Neutrophil (primary cell): Measurements from ENCODE around the gene EYS.
A peak's percentile ranks its signal among the peaks of the same experiment; 100 is the strongest.

Experiments
- H3K27ac ChIP-seq: fragments of 200-600 bp; sonication (generic); 2 replicates; pipeline ENCODE4 v1.5.1; 2016; ENCODE audit warnings: mild to moderate bottlenecking, moderate library complexity
- H3K27me3 ChIP-seq: fragments of 200-600 bp; sonication (generic); 2 replicates; pipeline ENCODE4 v1.6.0; 2016; ENCODE audit warnings: mild to moderate bottlenecking
- H3K36me3 ChIP-seq: fragments of 200-600 bp; sonication (generic); 2 replicates; pipeline ENCODE4 v1.5.1; 2017
- H3K4me1 ChIP-seq, 2 experiments: fragments of 200-600 bp in 1 of 2; sonication (generic) in 1 of 2; 1 replicate in 1 of 2; 2 replicates in 1 of 2; pipeline versions ENCODE4 v1.5.1 to v1.6.1; 2013 to 2016; ENCODE audit warnings: low read depth in 1 of 2, low read length in 1 of 2, mild to moderate bottlenecking in 1 of 2, moderate library complexity in 1 of 2; ENCODE audit not compliant: control insufficient read depth in 1 of 2, insufficient read depth in 1 of 2
- H3K4me3 ChIP-seq, 2 experiments: fragments of 200-600 bp in 1 of 2; sonication (generic) in 1 of 2; 1 replicate in 1 of 2; 2 replicates in 1 of 2; pipeline ENCODE4 v1.5.1; 2013 to 2016; ENCODE audit warnings: low read depth in 1 of 2, low read length in 1 of 2, mild to moderate bottlenecking in 1 of 2, moderate library complexity in 1 of 2
- H3K9me3 ChIP-seq: fragments of 200-600 bp; sonication (generic); 2 replicates; pipeline ENCODE4 v1.5.1; 2016
- TF ChIP-seq, protein P1 (sequence below): fragments of 200-600 bp; sonication (generic); IDR thresholded peaks from 2 replicates; pipeline ENCODE4 v1.5.1; 2016; ENCODE audit warnings: antibody characterized with exemption

The EYS gene

DNA sequence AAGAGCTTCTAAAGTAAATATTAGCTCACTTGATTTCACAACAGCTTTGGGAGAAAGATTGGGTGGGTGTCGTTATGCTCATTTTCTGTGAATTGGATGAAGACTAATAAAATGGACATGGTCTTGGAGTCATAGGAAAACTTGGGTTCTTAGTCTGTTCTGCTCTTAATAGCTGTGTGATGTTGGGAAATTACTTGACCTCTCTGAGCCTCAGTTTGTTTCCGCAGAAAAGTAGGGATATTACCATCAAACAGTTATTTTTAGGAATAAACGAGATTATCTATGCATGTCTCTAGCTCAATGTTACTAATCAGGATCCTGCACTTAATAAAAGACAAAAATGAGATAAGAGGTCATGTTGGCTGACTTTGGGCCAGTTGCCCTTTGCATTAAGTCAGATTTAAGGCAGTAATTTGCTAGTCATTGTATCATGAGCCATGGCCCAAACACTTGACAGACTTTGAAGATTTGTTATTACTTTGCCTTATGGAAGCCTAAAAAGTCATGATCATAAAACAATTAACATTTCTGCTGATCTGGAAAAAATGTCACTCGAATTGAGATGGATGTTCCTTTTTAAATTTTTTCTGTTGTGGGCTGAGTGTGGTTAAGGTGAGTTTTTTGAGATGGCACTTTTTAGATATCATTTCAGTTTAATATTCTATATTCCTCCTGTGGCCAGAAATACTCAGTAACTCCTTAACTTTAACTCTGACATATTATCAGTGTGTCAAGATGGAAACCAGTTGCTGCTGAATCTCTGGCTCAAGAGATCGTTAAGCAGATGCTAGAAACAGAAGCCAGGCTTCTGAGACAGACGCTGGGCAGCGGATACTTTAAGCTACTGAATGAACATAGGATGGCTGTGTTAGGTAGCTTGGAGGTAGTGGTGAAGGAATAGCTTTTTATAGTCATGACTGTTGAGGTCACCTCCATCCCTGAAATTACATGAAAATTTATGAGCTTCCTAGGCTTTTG lies 1779.8 kb downstream of the EYS start:
- H3K4me1 ChIP-seq = no peaks in the 10 kb centered on the region
- no peak overlapping the region for H3K4me3 ChIP-seq
- TF ChIP-seq, protein P1, sequence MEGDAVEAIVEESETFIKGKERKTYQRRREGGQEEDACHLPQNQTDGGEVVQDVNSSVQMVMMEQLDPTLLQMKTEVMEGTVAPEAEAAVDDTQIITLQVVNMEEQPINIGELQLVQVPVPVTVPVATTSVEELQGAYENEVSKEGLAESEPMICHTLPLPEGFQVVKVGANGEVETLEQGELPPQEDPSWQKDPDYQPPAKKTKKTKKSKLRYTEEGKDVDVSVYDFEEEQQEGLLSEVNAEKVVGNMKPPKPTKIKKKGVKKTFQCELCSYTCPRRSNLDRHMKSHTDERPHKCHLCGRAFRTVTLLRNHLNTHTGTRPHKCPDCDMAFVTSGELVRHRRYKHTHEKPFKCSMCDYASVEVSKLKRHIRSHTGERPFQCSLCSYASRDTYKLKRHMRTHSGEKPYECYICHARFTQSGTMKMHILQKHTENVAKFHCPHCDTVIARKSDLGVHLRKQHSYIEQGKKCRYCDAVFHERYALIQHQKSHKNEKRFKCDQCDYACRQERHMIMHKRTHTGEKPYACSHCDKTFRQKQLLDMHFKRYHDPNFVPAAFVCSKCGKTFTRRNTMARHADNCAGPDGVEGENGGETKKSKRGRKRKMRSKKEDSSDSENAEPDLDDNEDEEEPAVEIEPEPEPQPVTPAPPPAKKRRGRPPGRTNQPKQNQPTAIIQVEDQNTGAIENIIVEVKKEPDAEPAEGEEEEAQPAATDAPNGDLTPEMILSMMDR = no peak
- H3K27me3 ChIP-seq = no peaks in the 10 kb centered on the region
- H3K36me3 ChIP-seq = no peaks in the 10 kb centered on the region
- no peak overlapping the region for H3K27ac ChIP-seq
- no peaks in the 10 kb centered on the region for H3K9me3 ChIP-seq

DNA sequence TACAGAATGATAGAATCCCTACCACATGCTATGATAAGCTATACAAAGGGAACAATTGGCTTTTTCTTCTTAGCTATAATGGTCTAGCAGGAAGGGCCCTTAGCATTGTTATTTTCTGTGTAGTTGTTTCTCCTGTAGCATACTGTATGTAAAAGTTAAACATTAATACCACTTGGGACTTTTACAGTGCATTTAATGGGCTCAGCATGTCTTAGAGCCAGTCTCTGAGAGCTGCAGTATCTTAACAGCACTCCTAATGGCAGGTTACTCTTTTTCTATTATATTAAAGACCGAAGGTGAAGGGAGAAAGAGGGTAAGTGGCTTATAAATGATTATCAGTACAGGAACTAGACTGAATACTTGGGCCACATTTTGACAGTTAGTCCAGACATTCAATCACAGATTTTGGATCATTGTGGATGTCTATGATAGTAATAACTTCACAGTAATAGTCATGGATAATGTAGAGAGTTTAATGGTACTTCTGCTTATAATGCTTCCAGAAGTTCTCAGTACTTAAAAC lies 1780.7 kb downstream of the EYS start:
- Histone ChIP-seq H3K27ac (no peak overlapping the region), H3K4me1 (no peaks in the 10 kb centered on the region), H3K27me3 (no peaks in the 10 kb centered on the region), H3K4me3 (no peak overlapping the region), H3K9me3 (no peaks in the 10 kb centered on the region), H3K36me3 (no peaks in the 10 kb centered on the region)
- TF ChIP-seq, protein P1 = no peak

DNA sequence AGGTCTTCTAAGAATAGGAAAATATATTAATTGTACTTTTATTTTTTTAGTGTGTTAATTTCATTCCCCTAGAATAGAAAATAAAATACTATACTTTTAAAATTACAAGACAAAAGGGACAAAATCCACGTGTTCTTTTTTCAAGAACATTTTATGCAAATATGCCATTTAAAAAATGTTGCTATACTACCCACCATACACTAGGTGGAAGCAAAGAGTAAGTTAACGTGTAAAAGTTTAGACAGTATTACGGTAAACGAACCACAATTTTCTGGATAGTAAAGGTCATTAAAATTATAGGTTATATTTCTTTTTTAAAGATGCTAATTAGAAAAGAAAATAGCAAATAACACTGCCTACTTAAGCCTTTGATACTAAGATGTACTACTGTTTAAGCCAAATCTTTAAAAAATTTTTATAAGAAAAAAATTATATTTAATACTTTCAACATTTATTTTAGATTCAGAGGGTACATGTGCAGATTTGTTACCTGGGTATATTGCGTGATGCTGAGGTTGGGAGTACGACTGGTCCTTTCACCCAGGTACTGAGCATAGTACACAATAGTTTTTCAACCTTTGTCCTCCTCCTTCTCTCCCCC lies 1783.8 kb downstream of the EYS start:
- Histone ChIP-seq H3K4me3 (no peak overlapping the region), H3K27ac (no peak overlapping the region), H3K27me3 (no peaks in the 10 kb centered on the region), H3K36me3 (no peaks in the 10 kb centered on the region), H3K9me3 (no peaks in the 10 kb centered on the region), H3K4me1 (no peaks in the 10 kb centered on the region)
- TF ChIP-seq, protein P1 = peak; percentile 78

DNA sequence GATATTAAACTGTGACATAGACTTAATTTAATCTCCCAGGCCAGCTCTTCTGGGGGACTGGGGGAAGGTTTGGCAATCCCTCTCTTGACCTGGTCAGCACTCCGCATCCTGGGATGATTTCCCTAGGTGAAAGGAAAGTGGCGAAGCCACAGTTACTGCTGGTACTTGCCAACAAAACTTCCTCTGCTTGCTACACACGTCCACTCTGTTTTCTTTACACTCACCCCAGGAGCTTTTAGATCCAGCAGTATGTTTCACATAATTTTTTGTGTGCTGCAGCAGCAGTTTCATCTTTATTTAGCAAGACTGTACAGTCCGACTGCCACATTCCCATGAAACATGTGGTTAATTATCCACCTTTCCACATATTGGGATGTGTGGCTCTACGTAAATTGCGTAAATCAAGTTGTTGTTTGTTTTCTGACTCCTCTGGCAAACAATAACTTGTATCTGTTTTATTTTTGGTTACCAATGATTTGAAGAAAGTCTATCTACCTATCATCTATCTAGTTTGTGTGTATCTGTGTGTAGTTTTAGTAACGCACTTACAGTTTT lies 1787.4 kb downstream of the EYS start:
- H3K36me3 ChIP-seq = no peaks in the 10 kb centered on the region
- no peaks in the 10 kb centered on the region for H3K9me3 ChIP-seq
- no peaks in the 10 kb centered on the region for H3K4me1 ChIP-seq
- H3K27ac ChIP-seq = no peak overlapping the region
- no peak overlapping the region for H3K4me3 ChIP-seq
- H3K27me3 ChIP-seq = no peaks in the 10 kb centered on the region
- TF ChIP-seq, protein P1 = no peak

DNA sequence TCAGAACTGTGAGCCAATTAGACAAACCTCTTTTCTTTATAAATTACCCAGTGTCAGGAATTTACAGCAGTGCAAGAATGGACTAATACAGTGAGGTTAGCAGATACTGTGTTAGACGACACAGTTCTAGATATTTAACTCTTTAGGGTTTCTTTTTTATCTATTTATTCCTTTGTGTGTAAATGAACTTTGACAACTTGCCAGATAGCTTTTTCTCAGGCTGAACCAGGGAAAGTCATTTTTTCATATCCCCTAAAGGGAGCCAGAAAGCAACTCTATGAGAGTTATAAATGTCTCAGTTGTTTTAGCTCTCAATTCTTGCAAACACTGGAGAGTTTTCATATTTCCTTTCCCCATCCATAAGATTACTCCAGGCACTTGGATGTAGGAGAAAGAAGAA lies 1794.1 kb downstream of the EYS start:
- no peaks in the 10 kb centered on the region for H3K27me3 ChIP-seq

More for the DNA sequence above, 1794.1 kb downstream of the EYS start:
- TF ChIP-seq, protein P1 = no peak
- H3K36me3 ChIP-seq = no peaks in the 10 kb centered on the region
- H3K27ac ChIP-seq = no peak overlapping the region
- H3K4me3 ChIP-seq = no peak overlapping the region
- no peaks in the 10 kb centered on the region for H3K9me3 ChIP-seq
- H3K4me1 ChIP-seq = no peaks in the 10 kb centered on the region
